Measurements from ENCODE around the gene IDH3B. TPM values are rescaled to one million over a fixed set of nuclear protein-coding genes. Genes with fewer than 3 reads are reported as not detected.

IDH3B gene
- total RNA-seq, 1 experiment from 2014 or later = 135 TPM

DNA sequence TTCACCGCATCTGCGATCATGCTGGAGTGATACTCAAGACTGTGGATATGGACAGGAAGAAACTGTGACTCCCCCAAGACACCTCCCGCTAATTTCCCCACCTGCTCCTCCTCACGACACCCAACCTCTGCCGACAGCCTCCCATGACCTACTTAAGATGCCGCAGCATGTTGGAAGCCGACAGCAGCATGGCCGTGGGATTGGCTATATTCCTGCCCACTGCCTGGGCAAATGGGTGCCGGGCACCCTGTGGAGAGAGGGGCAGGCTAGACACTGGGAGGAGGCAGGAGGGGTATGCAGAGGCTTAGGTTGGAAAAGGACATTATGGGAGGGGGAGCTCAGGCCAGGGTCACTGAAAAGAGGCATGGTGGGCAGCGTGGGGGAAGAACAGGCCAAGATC, 4.5 kb downstream of the IDH3B start:
- H3K27me3 ChIP-seq (ENCODE audit: control insufficient read depth, insufficient read depth, low read length) = no peaks in the 10 kb centered on the region
- no peaks in the 10 kb centered on the region for H3K9me3 ChIP-seq (ENCODE audit: control insufficient read depth, insufficient read depth, low read depth, low read length)
- in situ Hi-C loops (cut with HindIII; ENCODE audit: low pct_unique_long_range_greater_than_20kb, low sequenced_read_pairs) (no loop called here), intact Hi-C loops (cut with micrococcal nuclease; ENCODE audit: unreplicated experiment) (no loop called here)
- H3K36me3 ChIP-seq (ENCODE audit: control insufficient read depth, insufficient read depth, low read length) = peaks cover 34% of the 10 kb centered on the region
- peaks cover 21% of the 10 kb centered on the region for H3K4me1 ChIP-seq (ENCODE audit: control insufficient read depth, insufficient read depth, low read length)
- CTCF ChIA-PET = no interaction called here
- no TSS peak for BruUV-seq (replicated peaks)
- no peak for TF ChIP-seq TCF7L2 (IDR thresholded peaks at IDR 0.05; ENCODE audit: low read depth, low read length)
- TF ChIP-seq, protein P1, sequence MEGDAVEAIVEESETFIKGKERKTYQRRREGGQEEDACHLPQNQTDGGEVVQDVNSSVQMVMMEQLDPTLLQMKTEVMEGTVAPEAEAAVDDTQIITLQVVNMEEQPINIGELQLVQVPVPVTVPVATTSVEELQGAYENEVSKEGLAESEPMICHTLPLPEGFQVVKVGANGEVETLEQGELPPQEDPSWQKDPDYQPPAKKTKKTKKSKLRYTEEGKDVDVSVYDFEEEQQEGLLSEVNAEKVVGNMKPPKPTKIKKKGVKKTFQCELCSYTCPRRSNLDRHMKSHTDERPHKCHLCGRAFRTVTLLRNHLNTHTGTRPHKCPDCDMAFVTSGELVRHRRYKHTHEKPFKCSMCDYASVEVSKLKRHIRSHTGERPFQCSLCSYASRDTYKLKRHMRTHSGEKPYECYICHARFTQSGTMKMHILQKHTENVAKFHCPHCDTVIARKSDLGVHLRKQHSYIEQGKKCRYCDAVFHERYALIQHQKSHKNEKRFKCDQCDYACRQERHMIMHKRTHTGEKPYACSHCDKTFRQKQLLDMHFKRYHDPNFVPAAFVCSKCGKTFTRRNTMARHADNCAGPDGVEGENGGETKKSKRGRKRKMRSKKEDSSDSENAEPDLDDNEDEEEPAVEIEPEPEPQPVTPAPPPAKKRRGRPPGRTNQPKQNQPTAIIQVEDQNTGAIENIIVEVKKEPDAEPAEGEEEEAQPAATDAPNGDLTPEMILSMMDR (IDR thresholded peaks at IDR 0.05) = no peak
- TF ChIP-seq SIN3A (IDR thresholded peaks at IDR 0.05; ENCODE audit: borderline replicate concordance, insufficient read depth, low read depth, low read length) = no peak
- TF ChIP-seq POLR2AphosphoS5 (IDR thresholded peaks at IDR 0.05; ENCODE audit: low read depth, low read length) = no peak
- TF ChIP-seq REST (IDR thresholded peaks at IDR 0.05; ENCODE audit: insufficient read depth in 1 of 2, low read depth in 2 of 2, low read length in 1 of 2) = no peak
- ATAC-seq = no peak
- H3K27ac ChIP-seq (ENCODE audit: low read length) = no peak overlapping the region
- POLR2A ChIA-PET = no interaction called here
- DNase-seq (ENCODE audit: low read depth, low spot score) = no peak
- no peak overlapping the region for H3K4me3 ChIP-seq (ENCODE audit: low read depth in 2 of 2, low read length in 2 of 2)

GRCh38 chr20:2658414-2659354, 5.3 kb downstream of the IDH3B start:
- no TSS peak for BruUV-seq (replicated peaks)
- Histone ChIP-seq H3K27me3 (ENCODE audit: control insufficient read depth, insufficient read depth, low read length) (no peaks in the 10 kb centered on the region), H3K27ac (ENCODE audit: low read length) (no peak overlapping the region), H3K4me1 (ENCODE audit: control insufficient read depth, insufficient read depth, low read length) (peaks cover 21% of the 10 kb centered on the region), H3K36me3 (ENCODE audit: control insufficient read depth, insufficient read depth, low read length) (peaks cover 42% of the 10 kb centered on the region), H3K4me3 (ENCODE audit: low read depth in 2 of 2, low read length in 2 of 2) (no peak overlapping the region), H3K9me3 (ENCODE audit: control insufficient read depth, insufficient read depth, low read depth, low read length) (no peaks in the 10 kb centered on the region)
- ChIA-PET POLR2A (no interaction called here), CTCF (no interaction called here)
- DNase-seq (ENCODE audit: low read depth, low spot score) = no peak
- in situ Hi-C loops (cut with HindIII; ENCODE audit: low pct_unique_long_range_greater_than_20kb, low sequenced_read_pairs) = no loop called here
- intact Hi-C loops (cut with micrococcal nuclease; ENCODE audit: unreplicated experiment) = no loop called here
- peak; percentile 76 for ATAC-seq
- no peak for TF ChIP-seq REST (IDR thresholded peaks at IDR 0.05; ENCODE audit: insufficient read depth in 1 of 2, low read depth in 2 of 2, low read length in 1 of 2)
- TF ChIP-seq, protein P1 (IDR thresholded peaks at IDR 0.05) = no peak
- 0 out of 2 replicates have a peak, but pooled peaks have one; percentile 42 for TF ChIP-seq SIN3A (IDR thresholded peaks at IDR 0.05; ENCODE audit: borderline replicate concordance, insufficient read depth, low read depth, low read length)
- TF ChIP-seq POLR2AphosphoS5 (IDR thresholded peaks at IDR 0.05; ENCODE audit: low read depth, low read length) = peak; percentile 67; the same call in 1 of the 2 replicates
- TF ChIP-seq TCF7L2 (IDR thresholded peaks at IDR 0.05; ENCODE audit: low read depth, low read length) = no peak

Measured in Panc1 (cell line).